OCI-LY3 (cell line): Measurements from ENCODE around the gene MBOAT7.

Experiments used
- EZH2phosphoT487 ChIP-seq: fragments of 200-600 bp; shearing (Covaris generic); IDR thresholded peaks from 2 replicates; pipeline ENCODE4 v1.6.1; 2018; ENCODE audit warnings: antibody characterized with exemption, mixed run types, low read depth
- TF ChIP-seq, protein P1 (sequence below): fragments of 200-600, 300-600 bp; sonication (generic); IDR thresholded peaks from 2 replicates; pipeline ENCODE4 v1.5.1; 2014; ENCODE audit warnings: antibody characterized with exemption, low read length, low read depth

DNA sequence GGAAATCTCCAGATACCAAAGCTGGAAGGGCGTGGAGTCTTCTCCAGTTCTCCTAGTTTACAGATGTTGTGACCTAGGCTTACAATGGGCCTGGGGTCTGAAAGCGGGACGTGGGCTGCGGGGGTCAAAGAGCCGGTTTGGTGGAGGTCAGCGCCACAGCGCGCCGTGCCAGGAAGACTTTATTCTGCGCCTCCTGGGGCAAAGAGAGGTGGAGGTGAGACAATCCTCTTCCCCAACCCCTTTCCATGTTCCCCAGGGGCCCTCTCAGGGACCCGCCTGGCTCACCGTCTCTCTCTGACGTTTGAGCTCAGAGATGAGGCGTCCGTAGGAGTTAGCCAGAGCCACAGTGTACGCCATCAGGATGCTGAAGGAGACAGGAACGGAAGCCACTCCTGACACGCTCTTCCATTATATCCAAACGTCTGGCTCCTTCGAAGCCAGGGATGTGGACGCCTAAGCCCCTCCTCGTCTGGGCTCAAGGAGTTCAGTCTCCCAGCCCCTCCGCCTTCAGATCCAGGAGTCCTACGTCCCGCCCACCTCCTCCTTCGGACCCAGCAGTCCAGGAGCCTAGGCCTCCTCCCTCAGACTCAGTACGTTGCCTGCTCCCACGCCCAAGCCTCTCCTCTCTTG, 29.1 kb downstream of the MBOAT7 start:
- TF ChIP-seq, protein P1, sequence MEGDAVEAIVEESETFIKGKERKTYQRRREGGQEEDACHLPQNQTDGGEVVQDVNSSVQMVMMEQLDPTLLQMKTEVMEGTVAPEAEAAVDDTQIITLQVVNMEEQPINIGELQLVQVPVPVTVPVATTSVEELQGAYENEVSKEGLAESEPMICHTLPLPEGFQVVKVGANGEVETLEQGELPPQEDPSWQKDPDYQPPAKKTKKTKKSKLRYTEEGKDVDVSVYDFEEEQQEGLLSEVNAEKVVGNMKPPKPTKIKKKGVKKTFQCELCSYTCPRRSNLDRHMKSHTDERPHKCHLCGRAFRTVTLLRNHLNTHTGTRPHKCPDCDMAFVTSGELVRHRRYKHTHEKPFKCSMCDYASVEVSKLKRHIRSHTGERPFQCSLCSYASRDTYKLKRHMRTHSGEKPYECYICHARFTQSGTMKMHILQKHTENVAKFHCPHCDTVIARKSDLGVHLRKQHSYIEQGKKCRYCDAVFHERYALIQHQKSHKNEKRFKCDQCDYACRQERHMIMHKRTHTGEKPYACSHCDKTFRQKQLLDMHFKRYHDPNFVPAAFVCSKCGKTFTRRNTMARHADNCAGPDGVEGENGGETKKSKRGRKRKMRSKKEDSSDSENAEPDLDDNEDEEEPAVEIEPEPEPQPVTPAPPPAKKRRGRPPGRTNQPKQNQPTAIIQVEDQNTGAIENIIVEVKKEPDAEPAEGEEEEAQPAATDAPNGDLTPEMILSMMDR = no peak
- no peak for TF ChIP-seq EZH2phosphoT487
